Suprapubic skin (tissue), 4 donors: Measurements from ENCODE around the gene ENO1. TPM values are rescaled to one million over a fixed set of nuclear protein-coding genes. Genes with fewer than 3 reads are reported as not detected.
A peak's percentile ranks its signal among the peaks of the same experiment; 100 is the strongest.

Experiments used
- DNase-seq, 2 donors: peaks; one replicate each; pipeline ENCODE4 v3.0.0-alpha.2; 2019; ENCODE audit warnings: low spot score in 2 of 2
- H3K27ac ChIP-seq: fragments of 200-600 bp; sonication (generic); one replicate; pipeline ENCODE4 v1.5.1; 2019
- H3K27me3 ChIP-seq: fragments of 200-600 bp; sonication (generic); one replicate; pipeline ENCODE4 v1.5.1; 2019
- H3K36me3 ChIP-seq: fragments of 200-600 bp; sonication (generic); one replicate; pipeline ENCODE4 v1.5.1; 2019
- H3K4me1 ChIP-seq: fragments of 200-600 bp; sonication (generic); one replicate; pipeline ENCODE4 v1.5.1; 2019
- H3K4me3 ChIP-seq: fragments of 200-600 bp; sonication (generic); one replicate; pipeline ENCODE4 v1.5.1; 2019; ENCODE audit warnings: mild to moderate bottlenecking
- H3K9me3 ChIP-seq: fragments of 200-600 bp; sonication (generic); one replicate; pipeline ENCODE4 v1.5.1; 2019
- CTCF ChIP-seq, 2 donors: fragments of 200-600 bp in 1 of 2; fragments of 450-650 bp in 1 of 2; sonication (generic) in 1 of 2; IDR thresholded peaks; one replicate each; pipeline ENCODE4 v1.5.1; 2016 to 2019; ENCODE audit warnings: antibody characterized with exemption in 2 of 2, mild to moderate bottlenecking in 1 of 2, moderate library complexity in 1 of 2
- EP300 ChIP-seq: sonication (generic); formaldehyde crosslinking; IDR thresholded peaks from one replicate; pipeline ENCODE4 v1.6.1; 2017; ENCODE audit warnings: antibody characterized with exemption
- POLR2A ChIP-seq, 2 donors: fragments of 450-650 bp; IDR thresholded peaks; one replicate each; pipeline ENCODE4 v1.6.1; 2017; ENCODE audit warnings: antibody characterized with exemption in 2 of 2, mild to moderate bottlenecking in 2 of 2, moderate library complexity in 2 of 2
- POLR2AphosphoS5 ChIP-seq, 3 donors: sonication (generic); formaldehyde crosslinking; IDR thresholded peaks; one replicate each; pipeline ENCODE4 v1.6.1; 2017; ENCODE audit warnings: antibody characterized with exemption in 3 of 3
- WGBS: methylation state at CpG from one replicate; pipeline ENCODE4 v1.1.5; 2018; 5-methylcytosine and 5-hydroxymethylcytosine counted together
- total RNA-seq, 4 donors: library from RNA; depleted of rRNA; stranded (reverse); fragments of >200 nt; gene quantifications; one replicate each; pipeline ENCODE4 v1.1.0, GENCODE V29; 2016

Gene ENO1
- total RNA-seq, 4 donors from 2014 or later = 406 to 694 (median 578) TPM

- no peak for TF ChIP-seq EP300
- no peak for TF ChIP-seq POLR2A (IDR thresholded peaks at IDR 0.05)
- no peak for TF ChIP-seq POLR2AphosphoS5 (IDR thresholded peaks at IDR 0.05)
- TF ChIP-seq CTCF (IDR thresholded peaks at IDR 0.05) = no peak
Measured at GRCh38 chr1:8862528-8862927, 16.0 kb downstream of the ENO1 start.

GRCh38 chr1:8860738-8861516 is 17.6 kb downstream of the ENO1 start:
- no peak for DNase-seq
- H3K27me3 ChIP-seq = no peaks in the 10 kb centered on the region
- 87% methylated on average over 21 of the region's 21 CpGs for WGBS
- no peak for TF ChIP-seq CTCF (IDR thresholded peaks at IDR 0.05)
- no peak for TF ChIP-seq POLR2AphosphoS5 (IDR thresholded peaks at IDR 0.05)
- no peak for TF ChIP-seq POLR2A (IDR thresholded peaks at IDR 0.05)
- TF ChIP-seq EP300 = no peak
- peaks cover 8% of the 10 kb centered on the region for H3K4me1 ChIP-seq
- no peak overlapping the region for H3K27ac ChIP-seq
- H3K9me3 ChIP-seq = no peaks in the 10 kb centered on the region
- peaks cover 90% of the 10 kb centered on the region for H3K36me3 ChIP-seq
- H3K4me3 ChIP-seq = no peak overlapping the region

More at GRCh38 chr1:8862528-8862927, 16.0 kb downstream of the ENO1 start:
- 74% methylated on average over 2 of the region's 4 CpGs for WGBS
- Histone ChIP-seq H3K36me3 (peaks cover 96% of the 10 kb centered on the region), H3K4me1 (peaks cover 8% of the 10 kb centered on the region), H3K4me3 (no peak overlapping the region), H3K9me3 (no peaks in the 10 kb centered on the region), H3K27ac (no peak overlapping the region), H3K27me3 (no peaks in the 10 kb centered on the region)
- no peak for DNase-seq

- Histone ChIP-seq H3K4me1 (peaks cover 8% of the 10 kb centered on the region), H3K27me3 (no peaks in the 10 kb centered on the region), H3K27ac (no peak overlapping the region), H3K9me3 (no peaks in the 10 kb centered on the region), H3K4me3 (no peak overlapping the region), H3K36me3 (peaks cover 72% of the 10 kb centered on the region)
- no peak for DNase-seq
- WGBS = 73% methylated on average over 12 of the region's 12 CpGs
- TF ChIP-seq POLR2AphosphoS5 (IDR thresholded peaks at IDR 0.05) (no peak), EP300 (no peak), POLR2A (IDR thresholded peaks at IDR 0.05) (no peak), CTCF (IDR thresholded peaks at IDR 0.05) (peak; percentile 33 to 51)
Measured at GRCh38 chr1:8858888-8859706, 19.4 kb downstream of the ENO1 start.

- no peaks in the 10 kb centered on the region for H3K27me3 ChIP-seq
- peaks cover 8% of the 10 kb centered on the region for H3K4me1 ChIP-seq
- no peak overlapping the region for H3K27ac ChIP-seq
- DNase-seq = no peak
- no peak for TF ChIP-seq POLR2A (IDR thresholded peaks at IDR 0.05)
- no peak for TF ChIP-seq EP300
- WGBS = 30% methylated on average over 2 of the region's 2 CpGs
- peaks cover 63% of the 10 kb centered on the region for H3K36me3 ChIP-seq
- H3K9me3 ChIP-seq = no peaks in the 10 kb centered on the region
- no peak overlapping the region for H3K4me3 ChIP-seq
Measured at GRCh38 chr1:8858112-8858668, 20.3 kb downstream of the ENO1 start.

GRCh38 chr1:8856689-8857412 is 21.6 kb downstream of the ENO1 start:
- no peak for DNase-seq
- TF ChIP-seq POLR2AphosphoS5 (IDR thresholded peaks at IDR 0.05) = no peak
- no peak for TF ChIP-seq CTCF (IDR thresholded peaks at IDR 0.05)
- no peak for TF ChIP-seq EP300
- TF ChIP-seq POLR2A (IDR thresholded peaks at IDR 0.05) = no peak
- WGBS = 91% methylated on average over 13 of the region's 14 CpGs
- no peaks in the 10 kb centered on the region for H3K27me3 ChIP-seq
- H3K27ac ChIP-seq = no peak overlapping the region
- H3K4me3 ChIP-seq = no peak overlapping the region
- H3K36me3 ChIP-seq = peaks cover 50% of the 10 kb centered on the region
- H3K9me3 ChIP-seq = no peaks in the 10 kb centered on the region
- H3K4me1 ChIP-seq = peaks cover 8% of the 10 kb centered on the region
